Stimulated activated CD8-positive, alpha-beta memory T cell treated with anti-CD3 and anti-CD28 coated beads, Interleukin-7, amount 100 ng/mL, for 48 hours (primary cell): Measurements from ENCODE around the gene SQSTM1.

Experiments
- DNase-seq, 2 donors: peaks; one replicate each; pipeline ENCODE4 v3.0.0-alpha.2; 2020; ENCODE audit warnings: low read depth in 1 of 2; ENCODE audit errors: extremely low read depth in 1 of 2

The SQSTM1 gene

GRCh38 chr5:179887095-179887494 is 66.4 kb downstream of the SQSTM1 start:
- DNase-seq, result no peak
